NCI-H2227 (cell line): Measurements from ENCODE around the gene IFT88.
"Not testable (repeated sequence)": the region's sequence is repeated elsewhere in the genome, so short reads cannot be mapped to it uniquely, and the experiment has no call there.

ENCODE experiments used
- DNase-seq: peaks from one replicate; lab custom pipeline; 2025; ENCODE audit not compliant: unreplicated experiment; lab: John Stamatoyannopoulos, UW

The IFT88 gene

GRCh38 chr13:20623000-20623399 is 56.0 kb downstream of the IFT88 start:
- DNase-seq: no peak

DNA sequence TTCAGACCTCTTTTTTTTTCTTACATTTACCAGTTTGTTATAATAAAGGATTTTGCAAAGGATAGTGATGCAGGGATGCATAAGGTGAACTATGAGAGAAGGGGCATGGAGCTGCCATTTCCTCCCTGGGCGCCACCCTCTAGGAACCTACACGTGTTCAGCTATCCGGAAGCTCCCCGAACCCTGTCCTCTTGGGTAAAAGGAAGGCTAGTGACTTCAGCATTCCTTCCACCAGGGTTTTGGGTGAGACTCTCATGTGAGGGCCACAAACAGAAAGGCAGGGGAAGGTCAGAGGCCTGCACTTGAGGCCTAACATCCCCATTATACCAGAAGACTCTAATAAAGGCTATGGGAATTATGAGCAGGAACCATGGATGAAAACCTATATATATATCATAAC is 57.3 kb downstream of the IFT88 start:
- DNase-seq: no peak

DNA sequence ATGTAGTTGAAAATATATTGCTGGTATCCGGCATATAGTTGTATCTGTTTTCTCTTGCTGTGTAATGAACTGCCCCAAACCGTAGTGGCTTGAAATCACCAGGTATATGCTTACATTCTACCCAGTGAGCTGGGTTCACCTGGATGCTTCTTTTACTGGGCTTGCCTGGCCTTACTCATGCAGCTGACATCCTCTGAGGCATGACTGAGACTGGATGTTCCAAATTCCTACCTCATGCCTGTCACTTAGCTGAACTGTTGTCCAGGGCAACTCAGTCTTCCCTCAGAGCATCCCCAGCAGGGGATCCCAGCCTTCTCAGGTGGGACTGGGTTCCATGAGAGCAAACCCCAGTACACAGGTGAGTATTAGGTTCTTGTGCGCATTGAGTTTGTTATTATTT is 66.8 kb downstream of the IFT88 start:
- DNase-seq: no peak

- no peak for DNase-seq
These were observed 69.1 kb downstream of the IFT88 start for GRCh38 chr13:20636079-20636478.

DNA sequence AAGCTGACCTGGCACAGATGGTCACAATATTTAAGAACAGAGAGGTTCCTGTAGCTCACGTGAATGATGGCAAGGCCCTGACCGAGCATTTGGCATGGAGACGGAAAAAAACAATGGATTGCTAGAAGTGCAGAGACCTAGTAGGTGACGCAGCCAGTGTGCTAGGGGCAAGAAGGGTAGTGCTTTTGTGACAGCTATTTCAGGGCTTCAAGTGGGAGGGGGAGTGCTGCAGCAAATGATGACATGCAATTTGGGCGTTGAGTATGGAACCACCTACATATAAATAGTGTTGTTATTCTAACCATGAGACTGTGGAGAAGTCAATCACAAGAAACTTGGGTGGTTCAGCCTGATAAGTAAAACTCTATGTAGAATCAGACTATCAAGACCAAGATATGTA is 70.9 kb downstream of the IFT88 start:
- DNase-seq: no peak

- DNase-seq: no peak
These were observed 80.8 kb downstream of the IFT88 start for GRCh38 chr13:20647758-20648157.

DNA sequence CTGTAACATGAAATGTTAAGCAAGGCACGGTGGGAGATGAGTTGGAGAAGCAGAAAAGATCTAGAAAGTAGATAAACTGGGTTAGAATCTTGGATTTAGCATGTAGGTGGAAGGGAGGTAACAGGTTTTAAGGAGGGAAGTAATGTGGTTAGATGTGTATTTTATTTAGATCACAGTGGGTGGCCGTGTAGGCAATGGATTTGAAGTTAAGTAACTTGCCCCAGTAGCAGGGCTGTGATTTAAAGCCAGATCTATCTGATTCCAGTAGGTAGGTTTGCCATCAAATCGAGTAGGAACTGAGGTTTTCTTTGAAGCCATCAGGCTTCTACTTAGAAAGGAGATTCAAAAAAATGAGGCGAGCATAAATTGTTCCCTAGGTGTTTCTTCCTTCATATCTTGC is 86.0 kb downstream of the IFT88 start:
- no peak for DNase-seq

GRCh38 chr13:20654156-20654555 is 87.2 kb downstream of the IFT88 start:
- no peak for DNase-seq

DNA sequence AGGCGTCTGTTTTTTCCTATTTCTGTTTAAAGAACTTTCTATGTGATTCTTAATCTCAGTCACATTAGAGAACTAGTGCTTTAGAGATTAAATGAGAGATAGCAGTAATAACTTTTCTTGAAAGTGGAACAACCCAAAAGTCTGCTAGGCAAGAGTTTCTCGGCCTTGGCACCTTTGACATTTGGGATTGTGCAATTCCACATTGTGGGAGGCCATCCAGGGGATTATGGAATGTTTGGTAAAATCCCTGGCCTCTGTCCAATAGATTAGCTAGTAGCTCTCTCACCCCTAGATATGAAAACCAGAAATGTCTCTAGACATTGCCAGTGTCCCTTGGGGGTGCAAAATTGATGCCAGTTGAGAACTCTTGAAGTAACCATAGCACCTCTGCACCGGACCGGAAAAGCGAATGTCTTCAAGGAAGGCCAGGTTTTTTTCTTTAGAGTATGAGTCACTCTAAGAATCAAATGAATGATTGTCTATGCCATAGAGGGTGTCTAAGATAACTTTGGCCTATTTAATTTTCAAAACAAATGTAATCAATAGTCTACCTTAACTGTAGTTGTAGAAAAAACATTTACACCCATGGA is 91.6 kb downstream of the IFT88 start:
- no peak for DNase-seq

- no peak for DNase-seq
These were observed 97.4 kb downstream of the IFT88 start for GRCh38 chr13:20664351-20664750.

GRCh38 chr13:20666948-20667347 is 100.0 kb downstream of the IFT88 start:
- DNase-seq: no peak

GRCh38 chr13:20667857-20668437 is 101.0 kb downstream of the IFT88 start:
- DNase-seq: no peak

GRCh38 chr13:20669162-20669561 is 102.2 kb downstream of the IFT88 start:
- no peak for DNase-seq

GRCh38 chr13:20671789-20672188 is 104.8 kb downstream of the IFT88 start:
- DNase-seq: no peak

GRCh38 chr13:20672772-20673171 is 105.8 kb downstream of the IFT88 start:
- no peak for DNase-seq

GRCh38 chr13:20673715-20674114 is 106.8 kb downstream of the IFT88 start:
- no peak for DNase-seq

DNA sequence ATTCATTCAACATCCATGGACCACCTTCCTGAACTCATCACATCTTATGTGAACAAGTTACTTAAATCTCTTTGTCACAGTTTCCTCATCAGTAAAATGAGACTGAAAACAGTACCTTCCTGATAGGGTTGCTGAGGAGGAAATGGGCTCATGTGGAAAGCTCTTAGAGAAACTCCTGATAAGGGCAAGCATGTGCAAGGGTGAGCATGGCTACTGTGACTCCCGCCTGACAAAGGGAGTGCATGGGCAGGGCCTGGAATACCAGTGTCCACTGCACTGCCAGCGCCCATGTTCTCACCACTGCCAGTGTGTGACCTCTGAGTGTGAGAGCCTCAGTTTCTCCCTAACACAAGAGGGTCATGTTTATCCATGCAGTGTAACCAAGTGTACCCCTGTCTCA is 109.3 kb downstream of the IFT88 start:
- DNase-seq: no peak

GRCh38 chr13:20678606-20679005 is 111.6 kb downstream of the IFT88 start:
- not testable (repeated sequence) for DNase-seq

- DNase-seq: no peak
These were observed 112.9 kb downstream of the IFT88 start for GRCh38 chr13:20679879-20680278.

- no peak for DNase-seq
These were observed 113.6 kb downstream of the IFT88 start for GRCh38 chr13:20680416-20681080.

DNA sequence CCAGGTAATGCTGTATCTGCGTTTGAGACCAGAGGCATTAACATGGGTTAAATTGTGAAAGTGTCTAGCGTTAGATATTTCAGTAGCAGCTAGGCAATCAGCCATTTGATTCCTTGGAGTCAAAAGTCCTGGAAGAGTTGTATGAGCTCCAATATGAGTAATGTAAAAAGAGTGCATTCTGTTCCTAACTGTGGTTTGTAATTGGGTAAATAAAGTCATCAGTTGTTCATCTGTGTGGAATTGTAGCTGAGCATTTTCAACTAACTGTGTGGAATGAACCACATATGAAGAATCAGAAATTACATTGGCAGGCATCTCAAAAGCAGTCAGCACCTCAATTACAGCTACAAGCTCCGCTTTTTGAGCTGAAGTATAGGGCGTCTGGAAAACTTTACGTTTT is 114.5 kb downstream of the IFT88 start:
- DNase-seq: not testable (repeated sequence)

DNA sequence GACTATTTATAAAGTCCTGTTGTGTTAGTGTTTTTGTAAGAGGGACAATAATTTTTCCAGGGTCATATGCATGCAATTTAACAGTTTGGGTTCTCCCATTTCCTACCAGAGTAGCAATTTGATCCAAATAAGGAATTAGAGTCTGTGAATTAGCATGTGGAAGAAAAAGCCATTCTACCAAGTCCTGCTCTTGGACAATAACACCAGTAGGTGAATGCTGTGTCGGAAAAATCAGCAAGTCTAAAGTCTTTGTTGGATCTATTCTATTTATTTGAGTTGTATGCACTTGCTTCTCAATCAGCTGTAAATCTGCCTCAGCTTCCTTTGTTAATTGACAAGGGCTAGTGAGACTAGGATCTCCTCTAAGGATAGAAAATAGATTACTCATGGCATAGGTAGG is 115.1 kb downstream of the IFT88 start:
- DNase-seq: no peak

DNA sequence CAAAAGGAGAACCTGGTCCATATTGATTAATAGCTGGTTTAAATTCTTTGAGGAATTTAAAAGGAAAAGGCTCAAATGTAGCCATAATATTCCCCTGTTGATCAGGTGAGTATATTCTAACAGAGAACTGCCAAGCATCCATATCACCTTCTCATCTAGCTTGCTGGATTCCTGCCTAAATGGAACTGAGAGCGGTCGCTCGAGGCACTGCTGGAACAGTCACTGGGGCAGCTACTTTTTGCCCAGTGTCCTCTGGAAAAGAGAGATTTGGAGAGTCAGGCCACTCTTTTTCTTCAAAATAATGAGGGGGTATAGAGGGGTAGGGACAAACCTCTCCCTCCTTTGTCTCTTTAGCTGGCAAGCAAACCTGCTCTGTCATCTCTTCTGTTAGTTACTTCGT is 117.1 kb downstream of the IFT88 start:
- no peak for DNase-seq
